GM18873 (cell line): Measurements from ENCODE around the gene ZNF778.
"Not testable (repeated sequence)": the region's sequence is repeated elsewhere in the genome, so short reads cannot be mapped to it uniquely, and the experiment has no call there.

Source experiments
- ATAC-seq: cut with Tn5 transposase; IDR thresholded peaks from one replicate; pipeline ENCODE4 v1.9.1; 2021; ENCODE audit warnings: mild to moderate bottlenecking, moderate library complexity, moderate number of reproducible peaks; ENCODE audit not compliant: unreplicated experiment, low FRiP score

ZNF778 gene

GRCh38 chr16:89248196-89248982, 30.9 kb downstream of the ZNF778 start:
- no peak for ATAC-seq

GRCh38 chr16:89253548-89254287, 36.2 kb downstream of the ZNF778 start:
- ATAC-seq = no peak

GRCh38 chr16:89256651-89257254, 39.2 kb downstream of the ZNF778 start:
- ATAC-seq = no peak

- ATAC-seq = no peak
Measured at GRCh38 chr16:89257281-89257731, 39.8 kb downstream of the ZNF778 start.

- no peak for ATAC-seq
Measured at GRCh38 chr16:89257757-89258465, 40.4 kb downstream of the ZNF778 start.

GRCh38 chr16:89259901-89260300, 42.4 kb downstream of the ZNF778 start:
- not testable (repeated sequence) for ATAC-seq

GRCh38 chr16:89261691-89262563, 44.4 kb downstream of the ZNF778 start:
- ATAC-seq = no peak

- no peak for ATAC-seq
Measured at GRCh38 chr16:89264800-89265550, 47.5 kb downstream of the ZNF778 start.

- ATAC-seq = no peak
Measured at GRCh38 chr16:89265647-89266046, 48.1 kb downstream of the ZNF778 start.

- no peak for ATAC-seq
Measured at GRCh38 chr16:89266521-89267134, 49.1 kb downstream of the ZNF778 start.

GRCh38 chr16:89267746-89268145, 50.2 kb downstream of the ZNF778 start:
- ATAC-seq = not testable (repeated sequence)

GRCh38 chr16:89268585-89268984, 51.1 kb downstream of the ZNF778 start:
- no peak for ATAC-seq

GRCh38 chr16:89268987-89269735, 51.7 kb downstream of the ZNF778 start:
- no peak for ATAC-seq

GRCh38 chr16:89269805-89270665, 52.5 kb downstream of the ZNF778 start:
- ATAC-seq = no peak

- ATAC-seq = no peak
Measured at GRCh38 chr16:89270666-89271345, 53.3 kb downstream of the ZNF778 start.

GRCh38 chr16:89272631-89273030, 55.1 kb downstream of the ZNF778 start:
- no peak for ATAC-seq
